ENCODE data around the gene ICA1. TPM values are rescaled to one million over a fixed set of nuclear protein-coding genes. Genes with fewer than 3 reads are reported as not detected.

The ICA1 gene
- total and polyA plus RNA-seq, 10 donors, result 9.6 to 45.7 (median 27.0) TPM

DNA sequence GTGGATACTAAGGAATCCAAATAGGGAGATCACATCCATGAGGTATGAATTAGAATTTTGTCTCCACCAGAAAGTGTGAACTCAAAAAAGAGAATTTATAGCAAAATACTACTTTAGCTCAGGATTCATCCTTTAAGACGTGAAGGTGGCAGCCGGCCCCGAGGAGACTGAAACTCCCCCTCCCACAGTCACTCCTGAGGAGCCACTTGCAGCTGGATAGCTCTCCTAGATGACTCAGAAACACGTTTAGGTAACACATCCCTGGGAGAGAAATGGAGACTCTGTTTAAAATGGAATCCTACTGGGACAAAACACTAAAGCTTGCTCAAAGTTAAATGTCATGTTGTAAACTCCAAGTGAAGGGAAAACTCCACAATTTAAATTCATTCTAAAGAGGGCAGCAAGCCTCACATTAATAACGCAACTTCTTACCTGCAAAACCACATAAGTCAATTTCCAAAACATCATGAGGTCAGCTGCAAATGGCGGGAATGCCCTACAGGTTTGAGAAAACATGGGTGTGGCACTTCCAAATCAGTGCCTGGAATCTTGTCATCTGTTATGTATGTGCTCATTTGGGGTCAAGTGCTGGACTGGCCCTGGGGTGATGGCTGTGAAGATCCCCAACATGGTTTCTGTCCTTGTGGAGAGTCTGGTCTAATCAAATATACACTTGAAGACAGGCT, 46.2 kb downstream of the ICA1 start:
- TF ChIP-seq CTCF (IDR thresholded peaks at IDR 0.05 in 8 of 11, conservative IDR thresholded peaks at IDR 0.05 in 3 of 11) (no peak), POLR2AphosphoS5 (IDR thresholded peaks at IDR 0.05) (no peak), POLR2A (IDR thresholded peaks at IDR 0.05) (no peak)
- DNase-seq, result no peak
- Histone ChIP-seq H3K4me1 (peaks cover 0 to 21% (median 3%) of the 10 kb centered on the region in 6 donors), H3K27ac (no peak overlapping the region), H3K4me3 (no peak overlapping the region), H3K27me3 (replicated peaks in 1 of 7) (no peaks in the 10 kb centered on the region), H3K36me3 (peaks cover 0 to 37% (median 0%) of the 10 kb centered on the region in 6 donors), H3K9me3 (no peaks in the 10 kb centered on the region)
- WGBS, 5 donors, result 85 to 96% (median 88%) methylated on average over 6 of the region's 6 CpGs
- intact Hi-C loops (cut with DNase I; ENCODE audit: low total_unique reads), result loop anchor here (10.0 kb wide), 4 partner anchors 451 to 1111 kb away; no protein-coding TSS in a partner anchor

- WGBS, 5 donors, result 62 to 78% (median 76%) methylated on average over 8 of the region's 8 CpGs
- Histone ChIP-seq H3K4me1 (peaks cover 0 to 21% (median 3%) of the 10 kb centered on the region in 6 donors), H3K36me3 (peaks cover 0 to 24% (median 0%) of the 10 kb centered on the region in 6 donors), H3K27ac (no peak overlapping the region), H3K27me3 (replicated peaks in 1 of 7) (no peaks in the 10 kb centered on the region), H3K9me3 (no peaks in the 10 kb centered on the region), H3K4me3 (no peak overlapping the region)
- intact Hi-C loops (cut with DNase I; ENCODE audit: low total_unique reads), result loop anchor here (10.0 kb wide), 4 partner anchors 450 to 1110 kb away; no protein-coding TSS in a partner anchor
- TF ChIP-seq POLR2AphosphoS5 (IDR thresholded peaks at IDR 0.05) (no peak), CTCF (IDR thresholded peaks at IDR 0.05 in 8 of 11, conservative IDR thresholded peaks at IDR 0.05 in 3 of 11) (no peak), POLR2A (IDR thresholded peaks at IDR 0.05) (no peak)
- DNase-seq, result no peak
These were observed 47.6 kb downstream of the ICA1 start for GRCh38 chr7:8214244-8214824.

- H3K27ac ChIP-seq, result no peak overlapping the region
- intact Hi-C loops (cut with DNase I; ENCODE audit: low total_unique reads), result loop anchor here (10.0 kb wide), 4 partner anchors 449 to 1109 kb away; no protein-coding TSS in a partner anchor
- H3K4me3 ChIP-seq, result no peak overlapping the region
- peaks cover 0 to 15% (median 0%) of the 10 kb centered on the region in 6 donors for H3K36me3 ChIP-seq
- no peaks in the 10 kb centered on the region for H3K9me3 ChIP-seq
- peaks cover 0 to 21% (median 3%) of the 10 kb centered on the region in 6 donors for H3K4me1 ChIP-seq
- H3K27me3 ChIP-seq (replicated peaks in 1 of 7), result no peaks in the 10 kb centered on the region
- 84 to 94% (median 91%) methylated on average over 2 of the region's 2 CpGs for WGBS, 5 donors
- no peak for DNase-seq
- TF ChIP-seq POLR2AphosphoS5 (IDR thresholded peaks at IDR 0.05) (no peak), POLR2A (IDR thresholded peaks at IDR 0.05) (no peak), CTCF (IDR thresholded peaks at IDR 0.05 in 8 of 11, conservative IDR thresholded peaks at IDR 0.05 in 3 of 11) (no peak)
These were observed 48.6 kb downstream of the ICA1 start for GRCh38 chr7:8213381-8213780.

- H3K27me3 ChIP-seq (replicated peaks in 1 of 7), result no peaks in the 10 kb centered on the region
- H3K9me3 ChIP-seq, result no peaks in the 10 kb centered on the region
- TF ChIP-seq POLR2AphosphoS5 (IDR thresholded peaks at IDR 0.05) (peak in 1 of 3 donors; percentile 31), CTCF (IDR thresholded peaks at IDR 0.05 in 8 of 11, conservative IDR thresholded peaks at IDR 0.05 in 3 of 11) (no peak)
- peak; percentile 76 for DNase-seq
- 61 to 84% (median 79%) methylated on average over 5 of the region's 5 CpGs for WGBS, 5 donors
- H3K4me1 ChIP-seq, result peaks cover 0 to 21% (median 3%) of the 10 kb centered on the region in 6 donors
- no peak overlapping the region for H3K4me3 ChIP-seq
- peaks cover 0 to 9% (median 0%) of the 10 kb centered on the region in 6 donors for H3K36me3 ChIP-seq
- peak overlapping the region in 2 of 8 donors; percentile 23 to 46 for H3K27ac ChIP-seq
- intact Hi-C loops (cut with DNase I; ENCODE audit: low total_unique reads), result loop anchor here (10.0 kb wide), 4 partner anchors 448 to 1108 kb away; no protein-coding TSS in a partner anchor
These were observed 49.3 kb downstream of the ICA1 start for GRCh38 chr7:8212638-8213037.

Data from spleen (tissue), 11 donors.